ENCODE data around the gene LAMA2. TPM values are rescaled to one million over a fixed set of nuclear protein-coding genes. Genes with fewer than 3 reads are reported as not detected.

Gene LAMA2
- total RNA-seq, 2 donors from 2014 or later, result 111 to 217 TPM

DNA sequence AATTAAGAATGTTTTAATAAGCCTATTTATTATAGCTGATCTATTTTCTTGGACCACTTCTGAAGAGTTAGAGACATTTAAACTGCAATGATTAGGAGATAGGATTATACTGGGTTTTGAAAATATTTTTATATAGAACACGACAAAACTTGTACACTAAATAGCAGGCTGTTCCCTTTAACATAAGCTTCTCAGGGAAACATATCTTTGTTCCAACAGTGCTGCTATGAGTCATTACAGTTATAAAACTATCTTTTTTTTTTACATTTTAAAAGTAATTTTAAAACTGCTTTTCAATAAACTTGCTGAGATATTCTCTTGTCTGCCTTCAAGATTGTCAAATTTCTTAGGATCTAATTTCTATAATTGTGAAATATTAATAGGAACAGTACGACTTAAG is 438.0 kb downstream of the LAMA2 start:
- peaks cover 10% of the 10 kb centered on the region for H3K36me3 ChIP-seq
- TF ChIP-seq, protein P1, sequence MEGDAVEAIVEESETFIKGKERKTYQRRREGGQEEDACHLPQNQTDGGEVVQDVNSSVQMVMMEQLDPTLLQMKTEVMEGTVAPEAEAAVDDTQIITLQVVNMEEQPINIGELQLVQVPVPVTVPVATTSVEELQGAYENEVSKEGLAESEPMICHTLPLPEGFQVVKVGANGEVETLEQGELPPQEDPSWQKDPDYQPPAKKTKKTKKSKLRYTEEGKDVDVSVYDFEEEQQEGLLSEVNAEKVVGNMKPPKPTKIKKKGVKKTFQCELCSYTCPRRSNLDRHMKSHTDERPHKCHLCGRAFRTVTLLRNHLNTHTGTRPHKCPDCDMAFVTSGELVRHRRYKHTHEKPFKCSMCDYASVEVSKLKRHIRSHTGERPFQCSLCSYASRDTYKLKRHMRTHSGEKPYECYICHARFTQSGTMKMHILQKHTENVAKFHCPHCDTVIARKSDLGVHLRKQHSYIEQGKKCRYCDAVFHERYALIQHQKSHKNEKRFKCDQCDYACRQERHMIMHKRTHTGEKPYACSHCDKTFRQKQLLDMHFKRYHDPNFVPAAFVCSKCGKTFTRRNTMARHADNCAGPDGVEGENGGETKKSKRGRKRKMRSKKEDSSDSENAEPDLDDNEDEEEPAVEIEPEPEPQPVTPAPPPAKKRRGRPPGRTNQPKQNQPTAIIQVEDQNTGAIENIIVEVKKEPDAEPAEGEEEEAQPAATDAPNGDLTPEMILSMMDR (IDR thresholded peaks at IDR 0.05), result no peak
- ATAC-seq (ENCODE audit: insufficient number of reproducible peaks, low FRiP score, low read depth), result no peak
- H3K27me3 ChIP-seq (replicated peaks; ENCODE audit: insufficient read depth), result no peaks in the 10 kb centered on the region
- no peak overlapping the region for H3K4me3 ChIP-seq
- DNase-seq (ENCODE audit: low spot score), result no peak
- H3K27ac ChIP-seq, result no peak overlapping the region
- H3K9me3 ChIP-seq, result no peaks in the 10 kb centered on the region
- H3K4me1 ChIP-seq (ENCODE audit: control insufficient read depth in 1 of 2, low read depth in 2 of 2), result no peaks in the 10 kb centered on the region

DNA sequence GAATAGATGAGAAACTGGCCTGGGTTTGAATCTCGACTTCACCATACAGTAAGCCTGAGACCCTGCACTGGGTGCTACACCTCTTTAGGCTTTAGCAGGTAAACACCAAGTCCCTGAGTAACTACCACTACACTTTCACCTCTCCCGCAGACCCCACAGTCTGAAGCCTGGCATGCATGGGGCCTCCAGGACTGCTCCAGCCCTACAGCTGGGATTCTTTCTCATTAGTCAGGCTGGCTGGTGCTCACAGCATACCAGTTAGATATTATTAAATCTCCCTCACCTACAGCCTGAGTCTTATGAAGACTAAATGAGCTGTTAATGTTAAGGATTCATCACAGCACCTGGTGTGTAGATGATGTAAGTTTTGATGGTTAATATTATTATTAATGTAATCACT is 438.4 kb downstream of the LAMA2 start:
- TF ChIP-seq, protein P1 (IDR thresholded peaks at IDR 0.05), result no peak
- no peak overlapping the region for H3K27ac ChIP-seq
- no peak overlapping the region for H3K4me3 ChIP-seq
- DNase-seq (ENCODE audit: low spot score) (no peak), ATAC-seq (ENCODE audit: insufficient number of reproducible peaks, low FRiP score, low read depth) (no peak)
- H3K4me1 ChIP-seq (ENCODE audit: control insufficient read depth in 1 of 2, low read depth in 2 of 2), result no peaks in the 10 kb centered on the region
- H3K36me3 ChIP-seq, result peaks cover 9% of the 10 kb centered on the region
- H3K9me3 ChIP-seq, result no peaks in the 10 kb centered on the region
- no peaks in the 10 kb centered on the region for H3K27me3 ChIP-seq (replicated peaks; ENCODE audit: insufficient read depth)

DNA sequence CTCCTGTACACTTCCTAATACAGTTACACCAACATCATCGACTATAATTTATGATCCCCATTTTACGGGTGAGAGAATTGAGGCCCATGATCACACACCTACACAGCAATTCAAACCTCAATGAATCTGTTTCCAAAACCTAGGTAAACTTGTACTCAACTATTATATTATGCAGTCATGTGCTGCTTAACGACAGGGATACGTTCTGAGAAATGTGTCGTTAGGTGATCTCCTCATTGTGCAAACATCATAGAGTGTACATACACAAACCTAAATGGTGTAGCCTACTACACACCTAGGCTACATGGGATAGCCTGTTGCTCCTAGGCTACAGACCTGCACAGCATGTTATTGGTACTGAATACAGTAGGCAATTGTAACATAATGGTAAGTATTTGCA is 441.4 kb downstream of the LAMA2 start:
- H3K36me3 ChIP-seq, result peaks cover 15% of the 10 kb centered on the region
- ATAC-seq (ENCODE audit: insufficient number of reproducible peaks, low FRiP score, low read depth), result no peak

DNA sequence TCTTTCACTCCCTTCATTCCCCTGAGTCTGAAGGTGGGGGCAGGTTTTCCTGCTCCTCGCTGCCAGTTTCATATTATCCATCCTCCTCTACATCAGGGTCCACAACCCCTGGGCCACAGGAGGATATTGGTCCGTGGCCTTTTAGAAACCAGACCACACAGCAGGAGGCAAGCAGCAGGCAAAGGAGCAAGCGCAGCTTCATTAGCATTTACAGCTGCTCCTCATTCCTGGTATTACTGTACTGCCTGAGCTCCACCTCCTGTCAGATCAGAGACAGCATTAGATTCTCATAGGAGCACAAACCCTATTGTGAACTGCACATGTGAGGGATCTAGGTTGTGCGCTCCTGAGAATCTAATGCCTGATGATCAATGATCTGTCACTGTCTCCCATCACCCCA is 446.7 kb downstream of the LAMA2 start:
- no peak for ATAC-seq (ENCODE audit: insufficient number of reproducible peaks, low FRiP score, low read depth)

More for the DNA sequence above, 441.4 kb downstream of the LAMA2 start:
- TF ChIP-seq, protein P1 (IDR thresholded peaks at IDR 0.05), result no peak
- Histone ChIP-seq H3K4me3 (no peak overlapping the region), H3K27ac (no peak overlapping the region), H3K4me1 (ENCODE audit: control insufficient read depth in 1 of 2, low read depth in 2 of 2) (no peaks in the 10 kb centered on the region), H3K27me3 (replicated peaks; ENCODE audit: insufficient read depth) (no peaks in the 10 kb centered on the region), H3K9me3 (no peaks in the 10 kb centered on the region)
- DNase-seq (ENCODE audit: low spot score), result no peak

DNA sequence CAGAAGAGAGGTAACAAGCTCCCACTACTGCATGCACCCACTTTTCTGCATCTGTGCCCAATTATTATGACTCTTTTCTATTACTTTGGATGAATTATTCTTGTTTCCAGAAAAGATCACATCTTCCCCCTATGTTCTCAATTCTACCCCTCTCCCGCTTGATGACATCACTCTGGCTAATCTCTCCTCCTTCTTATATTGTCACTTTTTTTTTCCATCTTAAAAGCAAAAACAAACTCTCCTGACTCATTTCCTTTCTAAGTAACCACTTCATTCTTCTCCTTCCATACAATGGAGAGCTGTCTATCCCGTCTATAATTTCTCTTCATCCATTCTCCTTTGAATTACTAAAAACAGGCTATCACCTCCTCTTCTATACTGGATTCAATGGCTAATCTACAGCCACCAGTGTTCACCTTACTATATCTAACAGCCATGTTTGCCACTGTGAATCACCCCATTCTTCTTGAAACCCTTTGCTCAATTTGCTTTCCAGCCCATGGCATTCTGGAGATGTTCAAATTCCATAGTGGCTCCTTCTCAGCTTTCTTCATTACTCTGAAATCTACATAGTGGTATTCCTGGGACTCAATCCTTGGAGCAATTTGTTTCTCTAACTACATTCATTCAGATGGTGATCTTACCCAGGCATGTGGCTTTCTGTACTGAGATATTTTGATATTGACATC is 448.7 kb downstream of the LAMA2 start:
- no peak for ATAC-seq (ENCODE audit: insufficient number of reproducible peaks, low FRiP score, low read depth)
- Histone ChIP-seq H3K27me3 (replicated peaks; ENCODE audit: insufficient read depth) (no peaks in the 10 kb centered on the region), H3K9me3 (no peaks in the 10 kb centered on the region), H3K27ac (no peak overlapping the region), H3K4me3 (no peak overlapping the region), H3K4me1 (ENCODE audit: control insufficient read depth in 1 of 2, low read depth in 2 of 2) (no peaks in the 10 kb centered on the region), H3K36me3 (peaks cover 12% of the 10 kb centered on the region)
- no peak for DNase-seq (ENCODE audit: low spot score)
- TF ChIP-seq, protein P1 (IDR thresholded peaks at IDR 0.05), result no peak

More for the DNA sequence above, 446.7 kb downstream of the LAMA2 start:
- no peak overlapping the region for H3K27ac ChIP-seq
- no peaks in the 10 kb centered on the region for H3K4me1 ChIP-seq (ENCODE audit: control insufficient read depth in 1 of 2, low read depth in 2 of 2)
- no peaks in the 10 kb centered on the region for H3K27me3 ChIP-seq (replicated peaks; ENCODE audit: insufficient read depth)
- H3K4me3 ChIP-seq, result no peak overlapping the region
- no peaks in the 10 kb centered on the region for H3K9me3 ChIP-seq
- TF ChIP-seq, protein P1 (IDR thresholded peaks at IDR 0.05), result no peak
- DNase-seq (ENCODE audit: low spot score), result no peak
- H3K36me3 ChIP-seq, result peaks cover 12% of the 10 kb centered on the region
